Neural cell (in vitro differentiated cells): ENCODE measurements around the gene MGAM2. TPM values are rescaled to one million over a fixed set of nuclear protein-coding genes. Genes with fewer than 3 reads are reported as not detected.

Source experiments
- H2AFZ ChIP-seq: fragments of 200-600, 300-800 bp; sonication (generic), shearing (Covaris generic); 2 replicates; pipeline ENCODE4 v1.6.0; 2014; ENCODE audit warnings: low read depth, mild to moderate bottlenecking, antibody characterized with exemption, low read length, moderate library complexity
- H3F3A ChIP-seq: fragments of 200-600 bp; shearing (Covaris generic); 2 replicates; pipeline ENCODE4 v1.6.1; 2016; ENCODE audit warnings: mild to moderate bottlenecking, moderate library complexity, mixed read lengths, antibody characterized with exemption, low read length; ENCODE audit not compliant: insufficient read depth, poor library complexity, severe bottlenecking
- H3K27ac ChIP-seq: fragments of 200-600, 300-800 bp; sonication (generic), shearing (Covaris generic); 2 replicates; pipeline ENCODE4 v1.5.1; 2014; ENCODE audit warnings: mild to moderate bottlenecking, low read length, moderate library complexity
- H3K27me3 ChIP-seq: fragments of 300-800, 200-600 bp; sonication (generic), shearing (Covaris generic); 2 replicates; pipeline ENCODE4 v1.6.0; 2014; ENCODE audit warnings: mild to moderate bottlenecking, low read depth, low read length, moderate library complexity; ENCODE audit not compliant: insufficient read depth
- H3K36me3 ChIP-seq: fragments of 300-800, 200-600 bp; sonication (generic), shearing (Covaris generic); 2 replicates; pipeline ENCODE4 v1.5.1; 2014; ENCODE audit warnings: mild to moderate bottlenecking, antibody characterized with exemption, low read length, moderate library complexity; ENCODE audit not compliant: insufficient read depth
- H3K4me2 ChIP-seq: fragments of 300-800, 200-600 bp; sonication (generic), shearing (Covaris generic); 2 replicates; pipeline ENCODE4 v1.6.0; 2014; ENCODE audit warnings: mild to moderate bottlenecking, low read length
- H3K4me3 ChIP-seq: fragments of 300-800, 200-600 bp; sonication (generic), shearing (Covaris generic); 2 replicates; pipeline ENCODE4 v1.5.1; 2014; ENCODE audit warnings: mild to moderate bottlenecking, low read length, moderate library complexity
- H3K79me2 ChIP-seq: fragments of 200-600 bp; shearing (Covaris generic); replicated peaks from 2 replicates; pipeline ENCODE4 v1.6.0; 2014; ENCODE audit warnings: mild to moderate bottlenecking, low read length, moderate library complexity; ENCODE audit not compliant: insufficient read depth
- H3K9ac ChIP-seq: fragments of 300-800, 200-600 bp; sonication (generic), shearing (Covaris generic); 2 replicates; pipeline ENCODE4 v1.6.1; 2016; ENCODE audit warnings: mild to moderate bottlenecking, low read length, mixed read lengths
- H3K9me2 ChIP-seq: fragments of 200-600 bp; shearing (Covaris generic); 2 replicates; pipeline ENCODE4 v1.6.1; 2016; ENCODE audit warnings: mild to moderate bottlenecking, low read length, mixed read lengths; ENCODE audit not compliant: insufficient read depth
- H3K9me3 ChIP-seq: fragments of 200-600, 300-800 bp; sonication (generic), shearing (Covaris generic); 2 replicates; pipeline ENCODE4 v1.6.1; 2016; ENCODE audit warnings: mild to moderate bottlenecking, mixed run types, low read length, moderate library complexity, mixed read lengths
- H4K20me1 ChIP-seq: fragments of 200-600 bp; shearing (Covaris generic); 2 replicates; pipeline ENCODE4 v1.6.1; 2016; ENCODE audit warnings: mild to moderate bottlenecking, mixed run types; ENCODE audit not compliant: insufficient read depth
- CTCF ChIP-seq: fragments of 450-650 bp; IDR thresholded peaks from 2 replicates; pipeline ENCODE4 v1.5.1; 2014; ENCODE audit warnings: antibody characterized with exemption, mild to moderate bottlenecking, moderate library complexity; ENCODE audit not compliant: poor library complexity, severe bottlenecking
- EP300 ChIP-seq: fragments of 450-650 bp; conservative IDR thresholded peaks from 2 replicates; pipeline ENCODE4 v1.6.1; 2014; ENCODE audit warnings: antibody characterized with exemption, mild to moderate bottlenecking, moderate library complexity; ENCODE audit not compliant: poor library complexity, severe bottlenecking
- EZH2 ChIP-seq: fragments of 200-600, 300-800 bp; shearing (Covaris generic), sonication (generic); IDR thresholded peaks from 2 replicates; pipeline ENCODE4 v1.6.1; 2014; ENCODE audit warnings: antibody characterized with exemption, low read length, borderline replicate concordance, mild to moderate bottlenecking; ENCODE audit not compliant: insufficient read depth, poor library complexity, severe bottlenecking
- MXI1 ChIP-seq: fragments of 450-650 bp; conservative IDR thresholded peaks from 2 replicates; pipeline ENCODE4 v1.6.1; 2014; ENCODE audit warnings: antibody characterized with exemption, mild to moderate bottlenecking; ENCODE audit not compliant: poor library complexity, severe bottlenecking
- POLR2AphosphoS5 ChIP-seq: IDR thresholded peaks from 2 replicates; pipeline ENCODE4 v1.6.1; 2012
- RAD21 ChIP-seq: fragments of 450-650 bp; conservative IDR thresholded peaks from 2 replicates; pipeline ENCODE4 v1.6.1; 2014; ENCODE audit warnings: antibody characterized with exemption, mild to moderate bottlenecking, moderate library complexity
- REST ChIP-seq: IDR thresholded peaks from 2 replicates; pipeline ENCODE4 v1.6.1; 2012; ENCODE audit warnings: borderline replicate concordance
- SMC3 ChIP-seq: fragments of 450-650 bp; conservative IDR thresholded peaks from 2 replicates; pipeline ENCODE4 v1.6.1; 2014; ENCODE audit warnings: antibody characterized with exemption, mild to moderate bottlenecking, moderate library complexity; ENCODE audit not compliant: poor library complexity
- TAF1 ChIP-seq: IDR thresholded peaks from 2 replicates; pipeline ENCODE4 v1.6.1; 2012; ENCODE audit warnings: low read depth
- polyA plus RNA-seq: library from polyadenylated mRNA; depleted of rRNA; stranded (reverse); fragments of >200 nt; gene quantifications from 2 replicates; pipeline ENCODE4 v1.2.3, GENCODE V29; 2014

MGAM2 gene
- polyA plus RNA-seq, 1 donor from 2014 or later: 0.76 TPM

- Histone ChIP-seq H3K9me3 (no peaks in the 10 kb centered on the region), H3K9ac (no peak overlapping the region), H4K20me1 (no peaks in the 10 kb centered on the region), H2AFZ (no peak overlapping the region), H3K79me2 (no peaks in the 10 kb centered on the region), H3K4me3 (no peak overlapping the region), H3K4me2 (no peak overlapping the region), H3K27me3 (no peaks in the 10 kb centered on the region), H3F3A (no peaks in the 10 kb centered on the region), H3K27ac (no peak overlapping the region), H3K36me3 (no peaks in the 10 kb centered on the region), H3K9me2 (no peaks in the 10 kb centered on the region)
- TF ChIP-seq POLR2AphosphoS5: no peak
- TF ChIP-seq REST: no peak
- TF ChIP-seq RAD21: no peak
- TF ChIP-seq TAF1: no peak
- TF ChIP-seq CTCF: no peak
- no peak for TF ChIP-seq MXI1
- TF ChIP-seq EZH2: no peak
- no peak for TF ChIP-seq SMC3
- no peak for TF ChIP-seq EP300
These were observed 136.9 kb downstream of the MGAM2 start for GRCh38 chr7:142248166-142249160.

- Histone ChIP-seq H3K4me2 (no peak overlapping the region), H4K20me1 (no peaks in the 10 kb centered on the region), H3K27me3 (no peaks in the 10 kb centered on the region), H3K9me2 (no peaks in the 10 kb centered on the region), H3K27ac (no peak overlapping the region), H3K9ac (no peak overlapping the region), H3K79me2 (no peaks in the 10 kb centered on the region), H3K9me3 (no peaks in the 10 kb centered on the region), H3K4me3 (no peak overlapping the region), H3K36me3 (no peaks in the 10 kb centered on the region), H3F3A (no peaks in the 10 kb centered on the region), H2AFZ (no peak overlapping the region)
- TF ChIP-seq MXI1: no peak
These were observed 138.4 kb downstream of the MGAM2 start for GRCh38 chr7:142249918-142250317.
